Endothelial cell of umbilical vein (primary cell): ENCODE measurements around the gene PDAP1. TPM values are rescaled to one million over a fixed set of nuclear protein-coding genes. Genes with fewer than 3 reads are reported as not detected.

Experiments
- BruUV-seq: library from RNA; stranded (reverse); fragments of 400-500 nt; replicated peaks from 2 replicates; lab custom pipeline; 2021; lab: Mats Ljungman, UMichigan
- CTCF ChIA-PET: fragments of 300-600, 350-600 bp; sonication (Branson Sonifier 250); formaldehyde crosslinking; loops from one replicate; lab custom pipeline; 2021; ENCODE audit warnings: antibody characterized with exemption, inconsistent platforms; lab: Charles Lee
- POLR2A ChIA-PET: fragments of 300-600, 350-600 bp; sonication (Branson Sonifier 250); formaldehyde crosslinking; loops from one replicate; lab custom pipeline; 2021; ENCODE audit warnings: antibody characterized with exemption, inconsistent platforms; lab: Charles Lee
- DNase-seq: peaks from one replicate; pipeline ENCODE4 v3.0.0-alpha.2; 2011; ENCODE audit warnings: low read depth, low spot score
- FAIRE-seq: peaks from 2 replicates; lab custom pipeline; 2011; peaks lifted over from hg19 to GRCh38; lab: Jason Lieb, UNC
- H2AFZ ChIP-seq: 2 replicates; pipeline ENCODE4 v1.6.0; 2012; ENCODE audit warnings: low read depth, low read length, control low read depth, inconsistent platforms
- H3K27ac ChIP-seq: 2 replicates; pipeline ENCODE4 v1.5.1; 2011; ENCODE audit warnings: low read depth, mild to moderate bottlenecking, control low read depth, low read length, moderate library complexity; ENCODE audit not compliant: insufficient read depth
- H3K27me3 ChIP-seq, 2 experiments: 2 replicates each; pipeline versions ENCODE4 v1.6.0 to v1.6.1; 2011; ENCODE audit warnings: low read length in 2 of 2, mixed read lengths in 1 of 2; ENCODE audit not compliant: control insufficient read depth in 2 of 2, insufficient read depth in 2 of 2
- H3K36me3 ChIP-seq, 2 experiments: 2 replicates in 1 of 2; 3 replicates in 1 of 2; pipeline ENCODE4 v1.5.1; 2011; ENCODE audit warnings: low read length in 2 of 2, mild to moderate bottlenecking in 1 of 2, moderate library complexity in 1 of 2; ENCODE audit not compliant: control insufficient read depth in 2 of 2, insufficient read depth in 2 of 2; ENCODE audit errors: extremely low read depth in 1 of 2
- H3K4me1 ChIP-seq: 3 replicates; pipeline ENCODE4 v1.5.1; 2011; ENCODE audit warnings: mild to moderate bottlenecking, low read length; ENCODE audit not compliant: control insufficient read depth, insufficient read depth; ENCODE audit errors: extremely low read depth
- H3K4me2 ChIP-seq: 2 replicates; pipeline ENCODE4 v1.6.1; 2011; ENCODE audit warnings: low read length, control low read depth, mixed read lengths; ENCODE audit not compliant: insufficient read depth
- H3K4me3 ChIP-seq, 3 experiments: fragments of 200-600 bp in 1 of 3; sonication (generic), shearing (Covaris generic) in 1 of 3; replicated peaks in 1 of 3; 2 replicates each; pipeline ENCODE4 v1.5.1; 2011 to 2016; ENCODE audit warnings: control low read depth in 3 of 3, low read length in 3 of 3, mild to moderate bottlenecking in 2 of 3, inconsistent platforms in 1 of 3, low read depth in 1 of 3, moderate library complexity in 1 of 3; ENCODE audit not compliant: insufficient read depth in 1 of 3
- H3K79me2 ChIP-seq: 2 replicates; pipeline ENCODE4 v1.6.0; 2012; ENCODE audit warnings: low read length, inconsistent platforms; ENCODE audit not compliant: control insufficient read depth, insufficient read depth
- H3K9ac ChIP-seq: replicated peaks from 2 replicates; pipeline ENCODE3; 2011; ENCODE audit warnings: low read length, control low read depth; ENCODE audit not compliant: insufficient read depth; ENCODE audit errors: extremely low read depth
- H3K9me1 ChIP-seq: replicated peaks from 3 replicates; pipeline ENCODE4 v1.6.0; 2011; ENCODE audit warnings: mild to moderate bottlenecking, low read length; ENCODE audit not compliant: control insufficient read depth, insufficient read depth; ENCODE audit errors: extremely low read depth
- H3K9me3 ChIP-seq: replicated peaks from 2 replicates; pipeline ENCODE4 v1.5.1; 2012; ENCODE audit warnings: low read length, inconsistent platforms; ENCODE audit not compliant: control insufficient read depth, insufficient read depth
- H4K20me1 ChIP-seq: replicated peaks from 2 replicates; pipeline ENCODE3; 2011; ENCODE audit warnings: mild to moderate bottlenecking, low read length; ENCODE audit not compliant: control insufficient read depth, insufficient read depth; ENCODE audit errors: extremely low read depth
- CTCF ChIP-seq, 2 donors: IDR thresholded peaks; 1 replicate in 1 of 2; 2 replicates in 1 of 2; pipeline ENCODE4 v1.5.1; 2011; ENCODE audit warnings: low read length in 2 of 2, mild to moderate bottlenecking in 2 of 2, moderate library complexity in 2 of 2, control low read depth in 1 of 2, inconsistent platforms in 1 of 2, low read depth in 1 of 2; ENCODE audit not compliant: insufficient read depth in 1 of 2; ENCODE audit errors: extremely low read depth in 1 of 2
- EZH2 ChIP-seq: IDR thresholded peaks from 2 replicates; pipeline ENCODE4 v1.6.1; 2012; ENCODE audit warnings: borderline replicate concordance, low read depth, mild to moderate bottlenecking, moderate library complexity, low read length, inconsistent platforms; ENCODE audit not compliant: severe bottlenecking
- FOS ChIP-seq: IDR thresholded peaks from 2 replicates; pipeline ENCODE4 v1.6.1; 2011; ENCODE audit warnings: mild to moderate bottlenecking, low read length, moderate library complexity, borderline replicate concordance; ENCODE audit not compliant: insufficient read depth
- GATA2 ChIP-seq: IDR thresholded peaks from 2 replicates; pipeline ENCODE4 v1.7.0; 2011; ENCODE audit warnings: low read depth, mild to moderate bottlenecking, moderate library complexity, mixed read lengths, low read length; ENCODE audit not compliant: insufficient read length, insufficient read depth
- JUN ChIP-seq: IDR thresholded peaks from 2 replicates; pipeline ENCODE4 v1.6.1; 2011; ENCODE audit warnings: borderline replicate concordance, low read depth; ENCODE audit not compliant: insufficient read length, insufficient read depth
- MAX ChIP-seq: IDR thresholded peaks from 2 replicates; pipeline ENCODE4 v1.6.1; 2011; ENCODE audit not compliant: insufficient read depth, insufficient read length
- MYC ChIP-seq: IDR thresholded peaks from one replicate; pipeline ENCODE4 v1.6.1; 2011; ENCODE audit warnings: mild to moderate bottlenecking, low read depth, low read length
- POLR2A ChIP-seq: IDR thresholded peaks from 2 replicates; pipeline ENCODE4 v1.6.1; 2012; ENCODE audit warnings: low read depth, mild to moderate bottlenecking, control low read depth, low read length
- POLR2AphosphoS5 ChIP-seq: IDR thresholded peaks from 2 replicates; pipeline ENCODE4 v1.6.1; 2012; ENCODE audit warnings: low read depth, mild to moderate bottlenecking, control low read depth, low read length, moderate library complexity; ENCODE audit not compliant: insufficient read depth
- dilution Hi-C: fragments of 300-500 bp; cut with MboI; formaldehyde crosslinking; loops from one replicate; pipeline ENCODE4 v1.15.0; 2019; ENCODE audit warnings: low sequenced_read_pairs; ENCODE audit not compliant: extremely low pct_ligation_motif_present
- intact Hi-C: fragments of 100-400 bp; cut with micrococcal nuclease; formaldehyde crosslinking; loops from one replicate; pipeline ENCODE4 v1.10.0; 2022
- polyA plus RNA-seq, 4 experiments: library from polyadenylated mRNA; depleted of rRNA in 3 of 4; stranded (reverse) in 3 of 4; unstranded in 1 of 4; fragments of >200 nt; gene quantifications; 2 replicates each; pipeline versions ENCODE4 v1.2.1 to v1.2.3, GENCODE V29; 2011 to 2012; ENCODE audit warnings: missing spikeins in 1 of 4
- total RNA-seq: library from RNA; stranded (reverse); gene quantifications from 2 replicates; pipeline ENCODE4 v1.2.3, GENCODE V29; 2021

Gene PDAP1
- total and polyA plus RNA-seq, 2 donors (not counting 3 experiments of a cell fraction or from before 2014, with no cell fraction given): 32.6 to 150 TPM

- H3K9me3 ChIP-seq: no peaks in the 10 kb centered on the region
- ChIA-PET CTCF (interaction anchor here (1.2 to 1.4 kb wide), 2 partner anchors 14 to 55 kb away, joined by 3 read pairs; no protein-coding TSS in a partner anchor), POLR2A (interaction anchor here (0.6 kb wide), 1 partner anchor 9 kb away, joined by 3 read pairs; no protein-coding TSS in a partner anchor)
- no peak overlapping the region for H2AFZ ChIP-seq
- H3K27me3 ChIP-seq: no peaks in the 10 kb centered on the region
- FAIRE-seq: no peak
- dilution Hi-C loops: no loop called here
- H3K9ac ChIP-seq: no peak overlapping the region
- intact Hi-C loops: no loop called here
- peaks cover 3% of the 10 kb centered on the region for H4K20me1 ChIP-seq
- no peak overlapping the region for H3K4me3 ChIP-seq
- DNase-seq: no peak
- H3K27ac ChIP-seq: no peak overlapping the region
- peaks cover 2% of the 10 kb centered on the region for H3K79me2 ChIP-seq
- TF ChIP-seq GATA2 (no peak), MAX (no peak), FOS (no peak), POLR2AphosphoS5 (no peak), EZH2 (no peak), CTCF (IDR thresholded peaks at IDR 0.05; ENCODE audit: extremely low read depth in 1 of 2, insufficient read depth in 1 of 2, low read depth in 1 of 2, low read length in 2 of 2) (no peak), POLR2A (no peak), MYC (no peak), JUN (no peak)
- no peaks in the 10 kb centered on the region for H3K4me1 ChIP-seq
- no TSS peak for BruUV-seq
- H3K4me2 ChIP-seq: no peak overlapping the region
- H3K9me1 ChIP-seq: no peaks in the 10 kb centered on the region
- H3K36me3 ChIP-seq: peaks cover 12 to 40% of the 10 kb centered on the region in 2 experiments
Observed at GRCh38 chr7:99419323-99420021, 11.1 kb upstream of the PDAP1 start.
